Panc1 (cell line): Measurements from ENCODE around the gene DGKZ. TPM values are rescaled to one million over a fixed set of nuclear protein-coding genes. Genes with fewer than 3 reads are reported as not detected.

ENCODE experiments used
- ATAC-seq: fragments of 200-7000 bp; cut with Tn5 transposase; 2 replicates; pipeline ENCODE4 v1.9.1; 2020; ENCODE audit warnings: mild to moderate bottlenecking, moderate library complexity
- BruUV-seq: library from RNA; stranded (reverse); fragments of 400-500 nt; replicated peaks from 2 replicates; lab custom pipeline; 2021; lab: Mats Ljungman, UMichigan
- CTCF ChIA-PET: fragments of 300-600 bp; sonication (Branson Sonifier 250); formaldehyde crosslinking; loops from one replicate; lab custom pipeline; 2022; ENCODE audit warnings: antibody characterized with exemption; lab: Charles Lee
- POLR2A ChIA-PET: fragments of 300-600 bp; sonication (Branson Sonifier 250); formaldehyde crosslinking; loops from one replicate; lab custom pipeline; 2022; ENCODE audit warnings: antibody characterized with exemption; lab: Charles Lee
- DNase-seq: peaks from one replicate; pipeline ENCODE4 v3.0.0-alpha.2; 2010; ENCODE audit warnings: low read depth, low spot score
- H3K27ac ChIP-seq: 2 replicates; pipeline ENCODE4 v1.5.1; 2011; ENCODE audit warnings: mild to moderate bottlenecking, low read length, inconsistent platforms
- H3K27me3 ChIP-seq: fragments of 200-500 bp; sonication (Bioruptor generic); 2 replicates; pipeline ENCODE4 v1.6.0; 2014; ENCODE audit warnings: low read length, inconsistent platforms; ENCODE audit not compliant: control insufficient read depth, insufficient read depth
- H3K36me3 ChIP-seq: fragments of 200-500 bp; sonication (Bioruptor generic); 2 replicates; pipeline ENCODE4 v1.5.1; 2014; ENCODE audit warnings: inconsistent platforms, mild to moderate bottlenecking, low read length, moderate library complexity; ENCODE audit not compliant: control insufficient read depth, insufficient read depth
- H3K4me1 ChIP-seq: 2 replicates; pipeline ENCODE4 v1.5.1; 2011; ENCODE audit warnings: inconsistent platforms, mild to moderate bottlenecking, low read length, moderate library complexity; ENCODE audit not compliant: control insufficient read depth, insufficient read depth
- H3K4me3 ChIP-seq, 2 experiments: 2 replicates each; pipeline ENCODE4 v1.5.1; 2011 to 2012; ENCODE audit warnings: low read depth in 2 of 2, low read length in 2 of 2, mild to moderate bottlenecking in 2 of 2, inconsistent platforms in 1 of 2, moderate library complexity in 1 of 2
- H3K9me3 ChIP-seq: fragments of 200-500 bp; sonication (Bioruptor generic); 2 replicates; pipeline ENCODE4 v1.5.1; 2014; ENCODE audit warnings: low read depth, mild to moderate bottlenecking, inconsistent platforms, low read length, moderate library complexity; ENCODE audit not compliant: control insufficient read depth, insufficient read depth
- CTCF ChIP-seq: fragments of 450-650 bp; IDR thresholded peaks from 2 replicates; pipeline ENCODE4 v1.5.1; 2017; ENCODE audit warnings: mild to moderate bottlenecking
- POLR2AphosphoS5 ChIP-seq: IDR thresholded peaks from 2 replicates; pipeline ENCODE4 v1.6.1; 2012; ENCODE audit warnings: mild to moderate bottlenecking, low read depth, low read length, moderate library complexity
- REST ChIP-seq, 2 experiments: IDR thresholded peaks; 2 replicates each; pipeline ENCODE4 v1.6.1; 2011 to 2012; ENCODE audit warnings: low read depth in 2 of 2, control low read depth in 1 of 2, low read length in 1 of 2, mild to moderate bottlenecking in 1 of 2, moderate library complexity in 1 of 2; ENCODE audit not compliant: insufficient read depth in 1 of 2
- SIN3A ChIP-seq: IDR thresholded peaks from 2 replicates; pipeline ENCODE4 v1.6.1; 2012; ENCODE audit warnings: low read depth, mild to moderate bottlenecking, low read length, moderate library complexity, borderline replicate concordance; ENCODE audit not compliant: insufficient read depth
- TCF7L2 ChIP-seq: IDR thresholded peaks from 2 replicates; pipeline ENCODE4 v1.6.1; 2011; ENCODE audit warnings: mild to moderate bottlenecking, low read depth, low read length, inconsistent platforms
- in situ Hi-C: cut with HindIII; loops from 2 replicates; pipeline ENCODE4 v1.10.0; 2016; ENCODE audit warnings: low sequenced_read_pairs, low pct_unique_long_range_greater_than_20kb
- intact Hi-C: fragments of 100-400 bp; cut with micrococcal nuclease; formaldehyde crosslinking; loops from one replicate; pipeline ENCODE4 v1.10.0; 2022; ENCODE audit not compliant: unreplicated experiment
- total RNA-seq: library from RNA; stranded (reverse); gene quantifications from one replicate; pipeline ENCODE4 v1.2.1, GENCODE V29; 2021; ENCODE audit not compliant: unreplicated experiment

The DGKZ gene
- total RNA-seq, 1 experiment from 2014 or later, result 104 TPM

DNA sequence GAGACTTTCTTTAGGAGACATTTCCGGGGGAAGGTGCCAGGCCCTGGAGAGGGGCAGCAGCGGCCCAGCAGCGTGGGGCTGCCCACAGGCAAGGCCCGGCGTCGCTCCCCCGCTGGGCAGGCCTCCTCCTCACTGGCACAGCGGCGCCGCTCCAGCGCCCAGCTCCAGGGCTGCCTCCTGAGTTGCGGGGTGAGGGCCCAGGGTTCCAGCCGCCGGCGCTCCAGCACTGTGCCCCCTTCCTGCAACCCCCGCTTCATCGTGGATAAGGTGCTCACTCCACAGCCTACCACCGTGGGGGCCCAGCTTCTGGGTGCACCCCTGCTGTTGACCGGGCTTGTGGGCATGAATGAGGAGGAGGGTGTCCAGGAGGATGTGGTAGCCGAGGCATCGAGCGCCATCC is 19.0 kb downstream of the DGKZ start:
- ChIA-PET CTCF (interaction anchor here (1.1 to 1.3 kb wide), 2 partner anchors 14 to 24 kb away, joined by 5 to 6 read pairs; no protein-coding TSS in a partner anchor), POLR2A (interaction anchor here (0.5 kb wide), 1 partner anchor 16 kb away, joined by 4 read pairs; no protein-coding TSS in a partner anchor)
- DNase-seq (no peak), ATAC-seq (no peak)
- Histone ChIP-seq H3K27ac (peak overlapping the region; percentile 59), H3K27me3 (no peaks in the 10 kb centered on the region), H3K4me3 (no peak overlapping the region), H3K36me3 (peaks cover 4% of the 10 kb centered on the region; the same call in 1 of the 2 replicates), H3K9me3 (no peaks in the 10 kb centered on the region), H3K4me1 (peaks cover 61% of the 10 kb centered on the region)
- TF ChIP-seq POLR2AphosphoS5 (no peak), CTCF (no peak), SIN3A (no peak), TCF7L2 (no peak), REST (IDR thresholded peaks at IDR 0.05; ENCODE audit: insufficient read depth in 1 of 2, low read depth in 2 of 2, low read length in 1 of 2) (no peak)
- in situ Hi-C loops (no loop called here), intact Hi-C loops (no loop called here)
- BruUV-seq, result no TSS peak

GRCh38 chr11:46366661-46367161 is 19.4 kb downstream of the DGKZ start:
- CTCF ChIA-PET, result interaction anchor here (1.1 kb wide), 1 partner anchor 15 kb away, joined by 6 read pairs; no protein-coding TSS in a partner anchor
- no TSS peak for BruUV-seq
- TF ChIP-seq CTCF, result no peak
- no peak for TF ChIP-seq TCF7L2
- no peak for TF ChIP-seq POLR2AphosphoS5
- TF ChIP-seq SIN3A, result no peak
- no peak for TF ChIP-seq REST (IDR thresholded peaks at IDR 0.05; ENCODE audit: insufficient read depth in 1 of 2, low read depth in 2 of 2, low read length in 1 of 2)
- intact Hi-C loops (no loop called here), in situ Hi-C loops (no loop called here)
- Histone ChIP-seq H3K27ac (peak overlapping the region; percentile 39; the same call in 1 of the 2 replicates), H3K4me1 (peaks cover 57% of the 10 kb centered on the region), H3K27me3 (no peaks in the 10 kb centered on the region), H3K36me3 (peaks cover 4% of the 10 kb centered on the region; the same call in 1 of the 2 replicates), H3K9me3 (no peaks in the 10 kb centered on the region), H3K4me3 (no peak overlapping the region)
- ATAC-seq (no peak), DNase-seq (no peak)
- POLR2A ChIA-PET, result interaction anchor here (0.5 kb wide), 1 partner anchor 16 kb away, joined by 4 read pairs; no protein-coding TSS in a partner anchor
